ENCODE data around the gene PHLDB3. TPM values are rescaled to one million over a fixed set of nuclear protein-coding genes. Genes with fewer than 3 reads are reported as not detected.
"Not testable (repeated sequence)": the region's sequence is repeated elsewhere in the genome, so short reads cannot be mapped to it uniquely, and the experiment has no call there.

The PHLDB3 gene
- total RNA-seq, 2 donors from 2014 or later: 43.5 to 54.5 TPM

- TF ChIP-seq CTCF (IDR thresholded peaks at IDR 0.05) (no peak), POLR2A (IDR thresholded peaks at IDR 0.05) (no peak), POLR2AphosphoS5 (IDR thresholded peaks at IDR 0.05) (no peak)
- intact Hi-C loops (cut with DNase I): no loop called here
- H3K4me1 ChIP-seq (replicated peaks): peaks cover 3% of the 10 kb centered on the region
- H3K4me3 ChIP-seq: no peak overlapping the region
- WGBS: 22% methylated on average over 9 of the region's 9 CpGs
- H3K36me3 ChIP-seq: no peaks in the 10 kb centered on the region
- peak overlapping the region in 1 of 2 donors; percentile 44 for H3K27ac ChIP-seq
- DNase-seq (ENCODE audit: low spot score): no peak
- no peaks in the 10 kb centered on the region for H3K9me3 ChIP-seq
- H3K27me3 ChIP-seq (replicated peaks; ENCODE audit: insufficient read depth): no peaks in the 10 kb centered on the region
These were observed 66.1 kb downstream of the PHLDB3 start for GRCh38 chr19:43438291-43439031.

GRCh38 chr19:43437712-43438111 is 66.8 kb downstream of the PHLDB3 start:
- WGBS: 83% methylated on average over 6 of the region's 6 CpGs
- Histone ChIP-seq H3K36me3 (no peaks in the 10 kb centered on the region), H3K4me1 (replicated peaks) (peaks cover 3% of the 10 kb centered on the region), H3K9me3 (no peaks in the 10 kb centered on the region), H3K27me3 (replicated peaks; ENCODE audit: insufficient read depth) (no peaks in the 10 kb centered on the region), H3K4me3 (no peak overlapping the region), H3K27ac (no peak overlapping the region)
- intact Hi-C loops (cut with DNase I): no loop called here
- no peak for TF ChIP-seq CTCF (IDR thresholded peaks at IDR 0.05)
- TF ChIP-seq POLR2A (IDR thresholded peaks at IDR 0.05): no peak
- TF ChIP-seq POLR2AphosphoS5 (IDR thresholded peaks at IDR 0.05): no peak
- no peak for DNase-seq (ENCODE audit: low spot score)

GRCh38 chr19:43437284-43437683 is 67.3 kb downstream of the PHLDB3 start:
- H3K4me3 ChIP-seq; intact Hi-C loops (cut with DNase I); H3K36me3 ChIP-seq; H3K9me3 ChIP-seq; H3K27me3 ChIP-seq (replicated peaks; ENCODE audit: insufficient read depth); H3K27ac ChIP-seq; H3K4me1 ChIP-seq (replicated peaks); DNase-seq (ENCODE audit: low spot score): not testable (repeated sequence)
- 83% methylated on average over 11 of the region's 11 CpGs for WGBS

GRCh38 chr19:43435775-43436174 is 68.8 kb downstream of the PHLDB3 start:
- Histone ChIP-seq H3K27ac (no peak overlapping the region), H3K27me3 (replicated peaks; ENCODE audit: insufficient read depth) (no peaks in the 10 kb centered on the region), H3K9me3 (no peaks in the 10 kb centered on the region), H3K36me3 (no peaks in the 10 kb centered on the region), H3K4me3 (no peak overlapping the region), H3K4me1 (replicated peaks) (peaks cover 3% of the 10 kb centered on the region)
- DNase-seq (ENCODE audit: low spot score): no peak
- no peak for TF ChIP-seq POLR2A (IDR thresholded peaks at IDR 0.05)
- TF ChIP-seq CTCF (IDR thresholded peaks at IDR 0.05): no peak
- TF ChIP-seq POLR2AphosphoS5 (IDR thresholded peaks at IDR 0.05): no peak
- intact Hi-C loops (cut with DNase I): no loop called here
- WGBS: 85% methylated on average over 3 of the region's 3 CpGs

GRCh38 chr19:43433689-43434088 is 70.9 kb downstream of the PHLDB3 start:
- TF ChIP-seq CTCF (IDR thresholded peaks at IDR 0.05) (no peak), POLR2A (IDR thresholded peaks at IDR 0.05) (no peak), POLR2AphosphoS5 (IDR thresholded peaks at IDR 0.05) (no peak)
- H3K9me3 ChIP-seq: no peaks in the 10 kb centered on the region
- H3K4me1 ChIP-seq (replicated peaks): no peaks in the 10 kb centered on the region
- no peak overlapping the region for H3K27ac ChIP-seq
- no peak overlapping the region for H3K4me3 ChIP-seq
- intact Hi-C loops (cut with DNase I): no loop called here
- WGBS: 94% methylated on average over 6 of the region's 6 CpGs
- no peaks in the 10 kb centered on the region for H3K36me3 ChIP-seq
- no peak for DNase-seq (ENCODE audit: low spot score)
- H3K27me3 ChIP-seq (replicated peaks; ENCODE audit: insufficient read depth): no peaks in the 10 kb centered on the region
